Memory B cell (primary cell): ENCODE data around the gene SULT1C2.
"Not testable (repeated sequence)": the region's sequence is repeated elsewhere in the genome, so short reads cannot be mapped to it uniquely, and the experiment has no call there.

Experiments used
- ATAC-seq: fragments of 150-1000 bp; cut with Tn5 transposase; 2 replicates; pipeline ENCODE4 v1.10.0; 2021; ENCODE audit warnings: low read depth, mild to moderate bottlenecking, moderate library complexity
- DNase-seq, 2 donors: peaks; one replicate each; pipeline ENCODE4 v3.0.0; 2022; ENCODE audit warnings: low spot score in 2 of 2
- H3K27ac Mint-ChIP-seq: one replicate; pipeline ENCODE4 v1.8.0; 2022; ENCODE audit warnings: mild to moderate bottlenecking, moderate library complexity, mixed read lengths
- H3K27me3 Mint-ChIP-seq: one replicate; pipeline ENCODE4 v1.8.0; 2022; ENCODE audit warnings: mixed read lengths
- H3K36me3 Mint-ChIP-seq: one replicate; pipeline ENCODE4 v1.8.0; 2022; ENCODE audit warnings: mild to moderate bottlenecking, mixed read lengths
- H3K4me1 Mint-ChIP-seq: one replicate; pipeline ENCODE4 v1.8.0; 2022; ENCODE audit warnings: mixed read lengths
- H3K4me3 Mint-ChIP-seq: one replicate; pipeline ENCODE4 v1.8.0; 2022; ENCODE audit warnings: mild to moderate bottlenecking, moderate library complexity, mixed read lengths
- H3K9me3 Mint-ChIP-seq: one replicate; pipeline ENCODE4 v1.8.0; 2022; ENCODE audit warnings: mixed read lengths

SULT1C2 gene

DNA sequence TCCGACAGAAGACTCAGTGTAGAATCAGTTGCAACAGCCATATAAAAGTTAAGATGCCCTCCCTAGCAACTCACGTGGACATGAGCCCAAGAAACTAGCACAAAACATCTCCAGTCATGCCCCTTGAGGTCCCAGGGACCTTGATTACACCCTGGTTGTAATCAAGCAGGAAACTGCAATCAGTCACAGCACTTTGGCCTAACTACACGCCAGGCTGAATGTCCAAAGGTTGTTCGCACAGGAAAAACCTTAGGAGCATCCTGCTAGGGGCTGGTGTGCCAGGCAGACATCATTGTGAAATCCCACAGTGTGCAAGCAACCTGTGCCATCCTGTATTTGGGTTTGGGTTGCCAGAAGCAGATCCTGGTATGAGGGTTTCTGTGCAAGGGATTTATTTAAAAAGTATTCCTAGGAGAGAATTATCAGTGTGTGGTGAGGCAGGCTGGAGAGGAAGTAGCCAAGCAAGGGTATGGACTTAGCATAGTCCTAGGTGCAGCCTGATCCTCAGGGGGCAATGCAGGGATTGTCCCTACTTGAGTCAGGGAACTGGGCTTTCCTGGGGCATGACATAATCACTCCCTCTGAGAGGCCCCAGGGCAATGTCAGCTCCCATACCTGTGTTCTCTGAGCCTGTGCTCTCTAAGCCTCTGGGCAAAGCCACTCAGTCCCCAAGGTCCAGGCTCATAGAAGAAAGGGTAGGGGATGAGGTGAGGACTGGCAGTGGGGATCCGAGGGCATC is 17.8 kb upstream of the SULT1C2 start:
- Mint-ChIP-seq H3K36me3 (no peaks in the 10 kb centered on the region), H3K4me3 (no peak overlapping the region), H3K27ac (no peak overlapping the region), H3K4me1 (no peaks in the 10 kb centered on the region), H3K9me3 (no peaks in the 10 kb centered on the region), H3K27me3 (peaks cover 7% of the 10 kb centered on the region)
- ATAC-seq, result no peak
- DNase-seq, result no peak

DNA sequence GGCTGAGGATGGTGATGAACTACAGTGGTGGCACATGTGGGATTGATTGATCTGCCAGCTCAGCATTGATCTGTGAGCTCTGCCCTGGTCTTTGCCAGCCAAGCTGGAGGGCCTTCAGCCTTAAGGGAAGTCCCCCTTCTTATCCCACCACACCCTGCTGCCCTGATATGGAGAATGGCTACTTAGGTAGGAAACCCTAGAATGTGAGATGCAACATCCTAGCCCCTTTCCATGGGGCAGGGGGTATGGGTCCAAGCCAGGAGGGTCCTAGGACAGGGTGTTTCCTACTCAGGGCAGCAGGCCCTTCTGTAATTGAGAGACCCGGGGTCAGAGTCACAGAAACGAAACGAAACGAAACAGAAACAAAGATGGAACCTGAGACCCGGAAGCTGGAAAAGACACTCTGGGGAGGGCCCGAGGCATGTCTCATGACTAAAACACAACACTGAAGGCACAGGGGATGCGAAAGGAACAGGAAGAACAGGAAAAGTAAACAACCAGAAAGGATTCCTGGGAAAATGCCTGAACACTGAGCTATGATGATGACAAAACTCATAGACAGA is 16.9 kb upstream of the SULT1C2 start:
- Mint-ChIP-seq H3K27me3 (peaks cover 7% of the 10 kb centered on the region), H3K9me3 (no peaks in the 10 kb centered on the region), H3K36me3 (no peaks in the 10 kb centered on the region), H3K4me1 (no peaks in the 10 kb centered on the region), H3K27ac (no peak overlapping the region), H3K4me3 (no peak overlapping the region)
- no peak for ATAC-seq
- DNase-seq, result no peak

DNA sequence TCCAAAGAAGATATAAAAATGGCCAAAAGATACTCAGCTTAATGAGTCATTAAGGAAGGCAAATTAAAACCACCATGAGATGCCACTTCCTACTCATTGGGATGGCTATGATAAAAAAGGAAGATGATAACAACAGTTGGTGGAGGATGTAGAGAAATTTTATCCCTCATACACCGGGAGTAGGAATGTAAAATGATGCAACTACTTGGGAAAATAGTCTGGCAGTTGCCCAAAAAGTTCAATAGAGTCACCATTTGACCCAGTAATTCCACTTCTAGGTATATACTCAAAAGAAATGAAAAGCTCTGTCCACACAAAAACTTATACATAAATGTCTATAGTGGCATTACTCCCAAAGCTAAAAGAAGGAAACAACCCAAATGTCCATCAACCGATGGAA is 10.1 kb upstream of the SULT1C2 start:
- ATAC-seq (no peak), DNase-seq (no peak)
- Mint-ChIP-seq H3K4me1 (no peaks in the 10 kb centered on the region), H3K27me3 (peaks cover 8% of the 10 kb centered on the region), H3K27ac (no peak overlapping the region), H3K4me3 (no peak overlapping the region), H3K36me3 (no peaks in the 10 kb centered on the region), H3K9me3 (peaks cover 2% of the 10 kb centered on the region)

DNA sequence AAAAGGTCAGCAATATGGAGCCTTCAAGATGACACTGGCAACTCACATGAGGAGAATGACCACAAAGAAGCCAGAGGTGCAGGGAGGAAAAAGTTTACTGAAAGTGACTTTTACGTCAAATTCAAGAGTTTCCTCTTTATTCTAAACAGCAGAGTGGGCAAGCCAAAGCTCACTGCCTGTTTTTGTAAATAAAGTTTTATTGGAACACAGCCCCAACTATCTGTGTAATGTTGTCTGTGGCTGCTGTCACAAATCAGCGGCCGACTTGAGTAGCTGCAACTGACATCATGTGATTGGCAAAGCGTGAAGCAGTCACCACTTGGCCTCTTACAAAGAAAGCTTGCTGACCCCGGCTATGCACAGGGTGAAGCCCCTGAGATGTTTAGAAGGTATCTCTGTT is 9.2 kb upstream of the SULT1C2 start:
- H3K9me3 Mint-ChIP-seq, result peaks cover 2% of the 10 kb centered on the region
- no peak for DNase-seq
- H3K4me1 Mint-ChIP-seq, result no peaks in the 10 kb centered on the region
- H3K4me3 Mint-ChIP-seq, result no peak overlapping the region
- no peak overlapping the region for H3K27ac Mint-ChIP-seq
- H3K36me3 Mint-ChIP-seq, result no peaks in the 10 kb centered on the region
- ATAC-seq, result no peak
- peaks cover 8% of the 10 kb centered on the region for H3K27me3 Mint-ChIP-seq

DNA sequence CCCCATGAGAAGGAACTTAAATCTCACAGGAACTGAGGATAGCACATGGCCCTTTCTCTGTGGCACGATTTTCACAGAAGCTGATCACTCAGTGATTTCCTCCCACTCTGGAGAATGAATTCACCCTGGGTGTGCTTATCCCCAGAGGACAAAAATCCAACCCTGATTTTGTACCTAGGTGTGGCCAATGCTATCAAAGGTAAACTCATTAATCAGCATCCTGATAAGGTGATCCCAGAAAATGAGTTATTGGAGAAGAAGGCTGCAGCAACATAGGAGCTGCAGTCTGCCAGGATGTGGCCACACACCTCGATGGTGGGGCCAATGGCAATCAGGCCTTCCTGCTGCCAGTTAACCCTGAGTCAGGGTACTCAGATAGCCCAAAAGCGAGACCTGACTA is 8.2 kb upstream of the SULT1C2 start:
- Mint-ChIP-seq H3K27ac (no peak overlapping the region), H3K36me3 (no peaks in the 10 kb centered on the region), H3K27me3 (peaks cover 5% of the 10 kb centered on the region), H3K9me3 (peaks cover 2% of the 10 kb centered on the region), H3K4me1 (no peaks in the 10 kb centered on the region), H3K4me3 (no peak overlapping the region)
- DNase-seq (no peak), ATAC-seq (no peak)

DNA sequence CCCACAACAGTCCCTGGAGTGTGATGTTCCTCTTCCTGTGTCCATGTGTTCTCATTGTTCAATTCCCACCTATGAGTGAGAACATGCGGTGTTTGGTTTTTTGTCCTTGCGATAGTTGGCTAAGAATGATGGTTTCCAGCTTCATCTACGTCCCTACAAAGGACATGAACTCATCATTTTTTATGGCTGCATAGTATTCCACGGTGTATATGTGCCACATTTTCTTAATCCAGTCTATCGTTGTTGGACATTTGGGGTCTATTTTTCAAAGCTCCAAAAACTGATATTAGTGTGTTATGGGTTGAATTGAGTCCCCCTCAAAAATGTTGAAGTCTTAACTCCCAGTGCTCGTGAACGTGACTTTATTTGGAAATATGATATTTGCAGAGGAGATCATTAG is 4.1 kb upstream of the SULT1C2 start:
- not testable (repeated sequence) for H3K4me3 Mint-ChIP-seq, H3K36me3 Mint-ChIP-seq, DNase-seq, H3K9me3 Mint-ChIP-seq, H3K4me1 Mint-ChIP-seq, H3K27me3 Mint-ChIP-seq, H3K27ac Mint-ChIP-seq, ATAC-seq

DNA sequence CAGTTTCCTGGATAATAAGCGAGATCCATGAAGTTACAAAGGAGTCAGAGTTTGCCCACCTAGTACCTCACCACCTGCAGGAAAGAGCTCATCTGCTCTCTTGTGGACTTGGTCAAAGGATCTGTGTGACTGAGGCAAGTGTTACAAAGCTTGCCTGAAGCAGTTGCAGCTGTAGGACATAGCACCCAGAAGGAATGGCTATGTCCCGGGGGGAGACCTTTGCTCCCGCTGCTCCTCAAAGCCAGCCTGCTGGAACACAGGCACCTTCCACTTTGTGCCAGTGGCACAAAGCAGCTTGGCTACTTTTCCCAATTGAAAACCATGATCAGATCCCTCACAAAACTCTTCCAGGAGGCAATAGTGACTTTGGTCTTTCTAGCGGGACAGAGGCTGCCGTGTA is 3.1 kb upstream of the SULT1C2 start:
- DNase-seq (no peak), ATAC-seq (no peak)
- no peaks in the 10 kb centered on the region for H3K4me1 Mint-ChIP-seq
- H3K27me3 Mint-ChIP-seq, result peaks cover 6% of the 10 kb centered on the region
- no peaks in the 10 kb centered on the region for H3K36me3 Mint-ChIP-seq
- H3K27ac Mint-ChIP-seq, result no peak overlapping the region
- no peak overlapping the region for H3K4me3 Mint-ChIP-seq
- H3K9me3 Mint-ChIP-seq, result peaks cover 2% of the 10 kb centered on the region

DNA sequence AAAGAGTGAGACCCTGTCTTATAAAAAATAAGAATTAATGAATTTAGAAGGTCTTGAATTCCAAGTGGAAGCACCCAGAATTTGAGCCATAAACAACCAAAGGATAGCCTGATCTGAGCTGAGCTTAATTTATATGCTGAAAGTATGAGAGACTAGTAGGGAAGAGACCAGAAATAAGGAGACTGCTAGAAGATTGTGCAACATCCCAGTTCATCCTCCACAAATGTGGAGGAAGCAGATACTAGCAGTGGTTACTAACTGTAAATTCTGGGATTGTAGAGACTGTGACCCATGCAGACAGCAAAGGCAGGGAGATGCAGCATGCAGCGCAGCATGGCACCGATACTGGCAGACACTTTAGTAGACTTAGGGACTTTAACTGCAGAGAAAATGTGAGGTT is 1.5 kb upstream of the SULT1C2 start:
- DNase-seq (no peak), ATAC-seq (no peak)
- Mint-ChIP-seq H3K9me3 (peaks cover 4% of the 10 kb centered on the region), H3K27me3 (peaks cover 10% of the 10 kb centered on the region), H3K36me3 (no peaks in the 10 kb centered on the region), H3K4me3 (no peak overlapping the region), H3K27ac (no peak overlapping the region), H3K4me1 (no peaks in the 10 kb centered on the region)

DNA sequence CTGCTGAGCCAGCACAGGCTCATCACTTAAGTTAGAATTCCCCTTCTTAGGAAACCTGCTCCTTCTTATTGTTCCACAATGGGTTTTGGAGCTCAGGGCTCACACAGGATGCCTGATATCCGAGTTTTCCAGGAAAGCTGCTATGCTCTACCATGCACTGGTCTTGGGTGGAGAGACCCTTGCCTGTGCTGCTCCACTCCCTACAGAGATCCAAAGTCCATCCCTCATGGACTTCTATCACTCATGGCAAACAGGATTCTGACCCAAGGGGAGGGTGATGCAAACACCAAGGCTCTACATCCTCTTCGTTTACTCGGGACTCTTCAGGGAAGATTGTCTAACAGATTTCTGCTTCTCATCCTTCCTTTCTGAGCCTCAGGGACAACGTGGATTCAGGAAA is 5.2 kb downstream of the SULT1C2 start:
- H3K27me3 Mint-ChIP-seq, result peaks cover 6% of the 10 kb centered on the region
- ATAC-seq, result no peak
- H3K4me1 Mint-ChIP-seq, result no peaks in the 10 kb centered on the region
- H3K36me3 Mint-ChIP-seq, result no peaks in the 10 kb centered on the region
- H3K27ac Mint-ChIP-seq, result no peak overlapping the region
- DNase-seq, result no peak
- peaks cover 2% of the 10 kb centered on the region for H3K9me3 Mint-ChIP-seq
- no peak overlapping the region for H3K4me3 Mint-ChIP-seq

DNA sequence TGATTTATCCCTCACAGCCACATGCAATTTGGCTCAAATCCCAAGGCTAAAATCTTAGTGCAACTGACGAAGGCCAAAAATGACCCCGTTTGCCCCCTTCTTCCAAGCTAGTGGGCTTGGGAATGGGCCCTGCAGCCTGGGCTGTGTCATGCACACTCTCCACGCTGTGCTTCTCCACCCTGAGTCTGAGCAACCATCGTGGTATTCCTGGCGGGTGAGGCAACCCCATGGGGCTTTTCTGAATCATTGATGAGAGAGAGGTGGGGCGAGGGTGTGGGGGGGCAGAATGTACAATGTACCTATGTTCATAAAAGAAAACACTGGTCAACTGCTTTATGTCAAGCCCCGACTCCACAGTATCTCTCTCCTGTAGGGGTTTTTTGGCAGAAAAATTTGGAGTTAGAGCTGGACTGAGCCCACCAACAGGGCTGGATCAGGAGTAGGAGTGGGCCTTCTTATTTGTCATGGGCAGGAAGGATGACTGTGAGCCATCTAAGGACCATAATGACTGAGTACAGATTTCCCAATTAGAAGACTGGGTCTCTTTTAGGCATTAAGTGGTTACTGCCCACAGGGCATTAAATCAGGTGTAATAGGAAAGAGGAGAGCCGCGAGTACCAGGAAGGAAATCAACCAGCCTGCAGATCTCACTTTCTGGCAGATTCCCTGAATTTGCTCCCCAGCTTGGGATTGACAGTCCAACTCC is 8.9 kb downstream of the SULT1C2 start:
- H3K4me1 Mint-ChIP-seq, result peaks cover 2% of the 10 kb centered on the region
- ATAC-seq, result no peak

DNA sequence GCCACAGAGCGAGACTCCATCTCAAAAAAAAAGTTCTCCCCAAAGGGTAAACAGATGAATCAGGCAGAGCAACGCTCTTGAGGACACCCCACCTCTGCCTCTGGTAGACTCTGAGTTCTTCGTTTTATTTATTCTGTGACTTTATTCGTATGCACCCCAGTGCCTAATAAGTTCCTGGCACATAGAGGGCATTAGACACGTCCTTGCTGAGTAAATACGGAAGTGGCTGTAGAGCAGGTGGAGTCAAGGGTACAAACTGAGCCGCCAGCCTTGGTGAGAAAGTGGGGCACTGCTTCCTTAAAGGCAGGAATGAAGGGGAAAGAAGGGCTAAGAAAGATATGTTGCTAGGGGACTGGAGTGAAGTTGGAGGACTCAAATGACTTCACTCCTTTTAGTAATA is 12.9 kb downstream of the SULT1C2 start:
- Mint-ChIP-seq H3K27ac (no peak overlapping the region), H3K9me3 (no peaks in the 10 kb centered on the region), H3K36me3 (no peaks in the 10 kb centered on the region), H3K4me1 (peaks cover 7% of the 10 kb centered on the region), H3K27me3 (peaks cover 10% of the 10 kb centered on the region), H3K4me3 (no peak overlapping the region)
- DNase-seq (no peak), ATAC-seq (no peak)

More for the DNA sequence above, 8.9 kb downstream of the SULT1C2 start:
- Mint-ChIP-seq H3K36me3 (no peaks in the 10 kb centered on the region), H3K27me3 (peaks cover 8% of the 10 kb centered on the region), H3K4me3 (no peak overlapping the region), H3K27ac (no peak overlapping the region), H3K9me3 (no peaks in the 10 kb centered on the region)
- no peak for DNase-seq

DNA sequence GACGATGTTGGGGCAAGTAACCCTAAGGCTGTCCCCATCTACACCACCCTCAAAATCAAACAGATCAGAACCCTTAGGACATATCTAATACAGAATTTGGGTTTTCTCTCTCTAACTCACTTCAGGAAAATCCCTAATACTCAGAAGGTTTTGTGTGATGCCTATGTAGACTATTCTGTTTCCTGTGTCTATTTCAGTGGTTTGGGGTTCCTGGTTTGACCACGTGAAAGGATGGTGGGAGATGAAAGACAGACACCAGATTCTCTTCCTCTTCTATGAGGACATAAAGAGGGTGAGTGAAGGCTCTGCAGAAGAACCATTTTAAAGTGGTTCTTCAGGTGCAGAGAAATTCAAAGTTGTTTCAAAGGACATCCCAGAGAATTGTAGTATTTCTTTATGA is 16.3 kb downstream of the SULT1C2 start:
- Mint-ChIP-seq H3K27me3 (peaks cover 10% of the 10 kb centered on the region), H3K36me3 (no peaks in the 10 kb centered on the region), H3K9me3 (peaks cover 4% of the 10 kb centered on the region), H3K4me3 (no peak overlapping the region), H3K4me1 (peaks cover 7% of the 10 kb centered on the region), H3K27ac (no peak overlapping the region)
- no peak for DNase-seq
- ATAC-seq, result no peak

DNA sequence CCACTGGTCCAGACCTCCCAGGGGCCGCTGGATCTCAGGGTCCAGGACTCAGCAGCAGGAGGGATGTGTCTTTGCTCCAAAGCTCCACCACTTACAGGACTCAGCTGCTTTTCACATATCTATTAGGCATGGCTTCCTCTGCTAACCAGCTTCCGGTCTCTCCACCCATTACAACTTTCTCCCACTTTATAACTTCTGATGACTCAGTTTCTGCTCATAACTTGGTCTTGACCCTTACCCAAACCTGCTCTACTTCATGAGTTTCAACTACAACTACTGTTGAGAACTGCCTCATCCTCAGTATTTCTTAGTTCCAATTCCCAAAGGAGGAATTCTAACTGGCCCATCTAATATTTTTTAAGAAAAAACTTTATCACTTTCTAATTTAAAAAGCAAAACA is 17.2 kb downstream of the SULT1C2 start:
- H3K9me3 Mint-ChIP-seq, result peaks cover 4% of the 10 kb centered on the region
- no peak for ATAC-seq
- no peak for DNase-seq
- H3K4me1 Mint-ChIP-seq, result peaks cover 7% of the 10 kb centered on the region
- no peaks in the 10 kb centered on the region for H3K36me3 Mint-ChIP-seq
- H3K27ac Mint-ChIP-seq, result no peak overlapping the region
- H3K27me3 Mint-ChIP-seq, result peaks cover 10% of the 10 kb centered on the region
- no peak overlapping the region for H3K4me3 Mint-ChIP-seq

DNA sequence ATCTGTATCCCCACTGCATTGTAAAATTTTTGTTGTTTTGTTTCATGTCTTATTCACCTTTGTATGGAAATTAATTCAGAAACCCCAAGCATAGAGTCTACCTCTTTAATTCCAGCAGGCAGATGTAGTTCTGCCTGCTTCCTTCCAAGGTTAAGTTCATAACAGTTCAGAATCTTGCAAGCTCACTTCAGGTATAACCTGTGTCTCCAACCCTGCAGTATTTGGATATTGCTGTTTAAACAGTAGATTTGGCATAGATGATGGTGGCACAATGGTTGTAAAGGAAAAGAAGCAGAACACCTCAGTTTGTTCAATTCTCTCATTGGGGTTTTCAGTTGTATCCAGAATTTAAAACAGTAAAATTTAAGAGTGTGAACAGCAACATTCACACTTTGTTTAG is 21.2 kb downstream of the SULT1C2 start:
- H3K4me3 Mint-ChIP-seq, result no peak overlapping the region

More for the DNA sequence above, 21.2 kb downstream of the SULT1C2 start:
- DNase-seq (no peak), ATAC-seq (no peak)
- peaks cover 7% of the 10 kb centered on the region for H3K27me3 Mint-ChIP-seq
- H3K4me1 Mint-ChIP-seq, result no peaks in the 10 kb centered on the region
- H3K27ac Mint-ChIP-seq, result no peak overlapping the region
- peaks cover 4% of the 10 kb centered on the region for H3K9me3 Mint-ChIP-seq
- H3K36me3 Mint-ChIP-seq, result no peaks in the 10 kb centered on the region
